COLO829 (cell line): Measurements from ENCODE around the gene AQP11.
"Not testable (repeated sequence)": the region's sequence is repeated elsewhere in the genome, so short reads cannot be mapped to it uniquely, and the experiment has no call there.

Source experiments
- DNase-seq: peaks from one replicate; pipeline ENCODE4 v3.0.0; 2012; ENCODE audit warnings: low spot score

The AQP11 gene

DNA sequence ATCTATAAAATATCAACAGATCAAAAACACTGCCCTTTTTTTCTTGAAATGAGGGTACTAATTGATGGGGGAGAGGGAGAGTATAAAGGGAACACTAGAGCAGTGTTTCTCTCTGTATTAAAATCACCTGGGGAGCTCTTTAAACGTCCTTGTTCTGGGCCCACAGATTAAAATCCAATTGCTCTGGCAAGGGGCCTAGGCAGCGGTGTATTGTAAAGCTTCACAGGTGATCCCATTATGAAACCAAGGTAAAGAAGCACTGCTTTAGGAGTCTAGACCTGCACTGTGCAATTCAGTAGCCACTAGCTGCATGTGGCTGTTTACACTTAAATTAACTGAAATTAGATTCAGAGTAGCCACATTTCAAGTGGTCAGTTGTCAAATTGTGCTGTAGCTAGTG is 3.0 kb downstream of the AQP11 start:
- DNase-seq = no peak

DNA sequence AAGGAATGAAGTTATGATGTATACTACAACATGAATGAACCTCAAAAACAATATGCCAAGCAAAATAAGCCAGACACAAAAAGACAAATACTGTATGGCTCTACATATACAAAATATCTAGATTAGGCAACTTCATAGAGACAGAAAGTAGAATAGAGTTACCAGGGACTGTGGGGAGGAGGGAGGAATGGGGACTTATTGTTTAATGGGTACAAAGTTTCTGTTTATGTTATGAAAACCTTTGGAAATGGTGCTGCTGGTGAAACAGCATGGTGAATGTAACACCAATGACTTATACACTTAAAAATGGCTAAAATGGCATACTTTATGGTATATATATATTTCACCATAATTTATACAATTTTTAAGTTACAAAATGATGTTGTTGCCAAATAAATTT is 4.1 kb downstream of the AQP11 start:
- DNase-seq = no peak

DNA sequence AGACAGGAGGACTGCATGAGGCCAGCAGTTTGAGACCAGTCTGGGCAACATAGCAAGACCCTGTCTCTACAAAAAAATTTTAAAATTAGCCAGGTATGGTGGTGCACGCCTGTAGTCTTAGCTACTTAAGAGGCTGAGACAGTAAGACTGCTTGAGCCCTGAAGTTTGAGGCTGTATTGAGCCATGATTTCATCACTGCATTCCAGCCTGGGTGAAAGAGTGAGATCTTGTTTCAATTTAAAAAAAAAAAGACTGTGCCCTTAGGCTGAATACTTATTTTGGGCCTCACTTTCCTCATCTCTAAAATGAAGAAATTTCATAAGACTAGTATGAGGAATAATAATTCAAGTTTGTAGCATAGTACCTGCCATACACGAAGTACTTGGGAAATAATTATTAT is 6.9 kb downstream of the AQP11 start:
- DNase-seq = no peak

DNA sequence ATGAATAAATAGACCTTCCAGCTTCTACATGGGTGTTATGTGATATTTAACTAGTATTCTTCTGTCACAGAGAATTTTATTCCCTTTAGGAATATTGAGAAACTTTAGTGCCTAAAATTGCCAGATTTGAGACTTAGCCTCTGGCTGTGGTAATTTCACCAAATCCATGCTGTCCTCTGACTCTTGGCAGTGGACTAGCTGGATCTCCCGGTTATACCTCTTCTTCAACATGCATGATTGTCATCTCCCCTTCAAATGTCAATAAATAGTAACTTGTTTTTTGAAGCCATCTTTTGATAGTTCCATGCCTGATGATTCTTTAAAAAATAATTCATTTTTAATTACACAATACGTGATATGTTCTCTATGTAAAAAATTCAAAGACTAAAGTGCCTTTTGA is 8.4 kb downstream of the AQP11 start:
- no peak for DNase-seq

DNA sequence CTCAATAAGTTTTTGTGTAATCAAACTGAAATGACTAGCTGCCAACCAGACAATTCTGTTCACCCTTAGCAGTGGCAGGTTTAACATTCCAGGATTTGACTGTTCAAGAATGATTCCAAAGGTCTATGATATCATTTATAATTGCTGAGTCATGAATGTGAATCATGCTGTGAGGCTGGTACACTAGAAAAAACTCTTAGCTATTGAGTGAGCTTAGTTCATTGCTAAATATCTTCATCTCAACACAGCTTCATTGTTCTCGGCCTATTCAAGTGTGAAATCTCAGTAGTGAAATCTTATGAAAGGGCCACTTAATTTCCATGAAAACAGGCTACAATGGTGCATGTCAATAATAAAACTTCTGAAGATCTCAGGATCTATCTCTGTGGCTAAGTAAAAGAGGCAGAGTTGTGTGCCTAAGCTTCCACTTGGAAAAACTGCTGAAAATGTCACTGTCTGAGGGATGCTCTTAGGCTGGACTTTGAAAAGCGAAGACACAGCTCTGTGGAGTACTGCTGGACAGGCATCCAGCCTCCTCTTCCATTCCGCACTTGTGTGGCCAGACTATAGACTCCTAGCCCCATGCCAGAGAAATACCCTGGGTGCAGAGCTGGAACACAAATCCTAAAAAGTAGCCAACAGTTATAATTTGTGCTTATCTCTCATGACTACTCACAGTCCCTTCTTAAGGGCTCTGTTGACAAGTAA is 12.8 kb downstream of the AQP11 start:
- DNase-seq = peak; percentile 79

DNA sequence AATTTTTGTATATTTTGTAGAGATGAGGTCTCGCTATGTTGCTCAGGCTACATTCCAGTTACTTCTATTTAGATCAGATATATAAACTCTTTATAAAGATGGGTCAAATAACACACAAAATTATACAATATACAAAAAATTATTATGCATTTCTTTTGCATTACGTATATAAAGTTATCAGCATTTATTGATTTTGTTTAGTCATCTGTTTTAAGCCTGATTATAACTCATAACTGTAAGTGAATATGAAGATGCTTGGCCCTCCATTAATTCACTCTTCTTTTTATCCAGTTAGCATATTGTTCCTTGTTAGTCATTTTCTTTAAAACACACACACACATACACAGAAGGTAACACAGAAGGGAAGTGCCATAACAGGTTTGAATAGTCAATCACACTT is 14.5 kb downstream of the AQP11 start:
- DNase-seq = no peak

DNA sequence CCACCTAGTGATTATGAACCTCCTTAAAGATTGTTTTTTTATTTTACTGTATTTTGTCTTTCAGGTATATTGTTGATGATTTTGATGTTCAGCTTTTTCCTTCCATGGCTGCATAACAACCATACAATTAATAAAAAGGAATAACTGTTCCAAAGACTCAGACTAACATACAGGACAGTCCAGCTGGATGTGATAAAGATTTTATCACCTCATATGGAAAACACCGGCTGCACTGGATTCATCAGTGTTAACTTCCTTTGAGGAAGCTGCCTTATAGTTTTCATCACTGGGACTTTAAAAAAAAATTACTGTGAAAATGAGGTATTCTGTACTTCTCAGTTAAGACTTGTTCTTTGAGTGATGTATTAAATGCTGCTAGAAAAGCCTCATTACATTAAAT is 19.5 kb downstream of the AQP11 start:
- DNase-seq = no peak

DNA sequence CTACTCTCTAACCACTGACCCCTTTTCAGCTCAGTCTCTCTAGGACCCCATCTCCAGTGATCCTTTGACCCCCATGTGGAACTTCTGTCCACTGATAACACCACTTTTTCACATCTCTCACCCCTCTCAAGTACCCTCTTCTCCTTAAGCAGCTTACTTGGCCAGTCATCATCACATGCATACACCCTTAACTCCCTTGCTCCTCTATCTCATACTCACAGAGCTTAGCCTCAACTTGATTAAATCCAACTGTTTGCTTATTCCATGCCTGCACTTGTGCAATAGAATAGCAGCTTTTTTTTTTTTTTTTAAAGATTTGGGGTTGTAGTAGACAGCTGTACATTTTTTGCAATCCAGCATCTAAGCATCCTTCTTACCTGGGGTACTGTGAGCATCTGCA is 22.2 kb downstream of the AQP11 start:
- DNase-seq = no peak

DNA sequence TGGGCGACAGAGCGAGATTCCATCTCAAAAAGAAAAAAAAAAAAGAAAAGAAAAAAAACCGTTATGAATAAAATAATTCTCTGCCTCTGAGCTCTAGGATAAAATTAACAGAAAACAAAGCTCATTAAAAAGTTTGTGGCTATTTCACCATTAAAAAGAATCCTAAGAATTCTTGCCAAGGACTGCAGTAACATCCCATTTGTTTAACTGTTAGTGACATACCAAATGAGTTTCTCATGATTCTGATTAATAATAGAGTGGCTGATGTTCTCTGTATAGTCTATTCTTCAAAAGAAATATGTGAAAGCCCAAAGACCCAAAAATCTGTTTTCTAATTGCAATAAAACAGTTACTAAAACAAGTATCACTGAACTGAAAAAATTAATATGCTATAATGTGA is 28.1 kb downstream of the AQP11 start:
- no peak for DNase-seq

DNA sequence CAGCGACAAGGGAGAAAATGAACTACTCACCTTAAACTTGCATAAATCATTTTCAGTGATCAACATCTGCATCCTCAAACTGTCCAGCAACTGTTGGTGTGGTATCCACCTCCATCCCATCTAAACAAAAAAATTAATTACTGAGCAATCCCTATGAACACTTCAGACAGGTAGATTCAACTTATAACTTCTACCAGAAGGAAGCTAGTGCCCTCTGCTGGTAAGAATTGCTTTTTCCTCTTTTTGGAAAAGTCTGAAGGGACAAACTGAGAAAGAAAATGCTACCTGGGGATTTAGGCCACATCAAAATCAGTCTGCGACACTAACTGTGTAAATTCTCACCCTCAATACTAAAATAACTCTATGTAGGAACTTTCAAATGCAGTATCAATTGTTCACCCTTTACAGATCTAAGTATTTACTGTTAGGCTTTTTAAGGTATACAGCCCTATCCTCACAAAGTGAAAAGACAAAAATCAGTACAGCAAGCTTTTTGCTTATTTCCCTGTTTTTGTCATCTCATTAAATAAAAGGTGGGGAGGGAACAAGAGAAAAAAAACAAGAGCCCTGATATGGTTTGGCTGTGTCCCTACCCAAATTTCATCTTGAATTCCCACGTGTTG is 29.9 kb downstream of the AQP11 start:
- DNase-seq = peak; percentile 22

DNA sequence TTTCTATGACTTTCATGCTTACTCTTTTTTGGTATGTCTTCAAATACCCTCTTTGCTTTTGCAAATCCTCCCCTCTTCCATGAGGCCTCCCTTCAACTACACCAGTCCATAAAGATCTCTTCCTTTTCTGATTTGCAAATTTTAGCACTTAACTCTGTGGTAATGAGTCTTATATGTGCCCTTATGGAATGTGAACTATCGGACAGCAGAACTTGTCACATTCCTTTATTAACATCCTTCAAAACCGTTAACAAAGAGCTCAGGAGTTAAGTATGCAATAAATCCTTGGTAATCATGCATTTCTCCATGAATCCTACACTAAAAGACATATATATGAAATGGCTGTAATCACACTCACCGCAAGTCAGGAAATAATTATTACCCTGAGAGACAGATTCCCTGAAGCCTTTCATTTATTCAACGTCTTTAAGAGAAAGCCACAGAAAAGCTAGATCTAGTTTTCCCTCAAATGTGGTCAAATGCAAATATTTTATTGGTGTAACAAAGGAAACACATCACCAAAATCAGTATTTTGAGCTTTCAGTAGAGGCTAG is 40.5 kb downstream of the AQP11 start:
- no peak for DNase-seq

DNA sequence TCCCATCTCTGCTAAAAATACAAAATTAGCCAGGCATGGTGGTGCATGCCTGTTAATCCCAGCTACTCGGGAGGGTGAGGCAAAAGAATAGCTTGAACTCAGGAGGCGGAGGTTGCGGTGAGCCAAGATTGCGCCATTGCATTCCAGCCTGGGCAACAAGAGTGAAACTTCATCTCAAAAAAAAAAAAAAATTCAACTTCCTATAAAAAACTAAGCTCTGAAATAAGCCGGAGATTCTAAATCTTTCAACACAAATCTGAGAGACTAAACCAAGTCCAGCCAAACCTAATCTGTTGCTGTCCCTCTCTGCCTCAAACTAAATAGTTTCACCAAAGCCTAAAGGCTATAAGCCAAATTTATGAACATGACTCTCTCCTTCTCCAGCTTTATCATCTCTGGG is 44.2 kb downstream of the AQP11 start:
- not testable (repeated sequence) for DNase-seq

DNA sequence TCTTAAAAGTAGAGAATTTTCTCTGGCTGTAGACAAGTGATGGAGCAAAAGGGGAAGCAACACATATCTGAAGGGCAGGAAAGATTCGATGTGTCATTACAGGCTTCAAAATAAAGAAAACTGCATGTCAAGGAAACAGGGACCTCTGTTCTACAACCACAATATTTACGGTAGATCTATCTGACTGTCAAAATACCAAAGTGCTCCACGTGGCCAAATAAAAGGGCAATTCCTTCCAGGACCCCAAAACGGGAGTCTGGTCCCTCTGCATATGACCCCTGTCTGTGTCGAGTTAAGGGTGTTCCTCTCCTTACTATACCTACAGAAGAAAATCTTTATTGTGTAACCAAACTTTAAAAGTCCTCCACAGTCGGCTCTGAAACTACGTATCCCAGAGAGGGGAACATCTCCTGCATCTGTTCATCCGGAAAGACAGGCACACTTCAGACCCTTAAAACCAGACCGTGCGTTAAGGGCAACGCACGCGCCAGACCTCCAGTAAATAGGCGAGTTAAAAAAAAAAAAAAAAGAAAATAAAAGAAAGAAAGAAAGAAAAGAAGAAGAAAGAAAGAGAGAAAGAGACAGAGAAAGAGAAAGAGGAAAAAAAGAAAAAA is 47.1 kb downstream of the AQP11 start:
- DNase-seq = peak; percentile 18

DNA sequence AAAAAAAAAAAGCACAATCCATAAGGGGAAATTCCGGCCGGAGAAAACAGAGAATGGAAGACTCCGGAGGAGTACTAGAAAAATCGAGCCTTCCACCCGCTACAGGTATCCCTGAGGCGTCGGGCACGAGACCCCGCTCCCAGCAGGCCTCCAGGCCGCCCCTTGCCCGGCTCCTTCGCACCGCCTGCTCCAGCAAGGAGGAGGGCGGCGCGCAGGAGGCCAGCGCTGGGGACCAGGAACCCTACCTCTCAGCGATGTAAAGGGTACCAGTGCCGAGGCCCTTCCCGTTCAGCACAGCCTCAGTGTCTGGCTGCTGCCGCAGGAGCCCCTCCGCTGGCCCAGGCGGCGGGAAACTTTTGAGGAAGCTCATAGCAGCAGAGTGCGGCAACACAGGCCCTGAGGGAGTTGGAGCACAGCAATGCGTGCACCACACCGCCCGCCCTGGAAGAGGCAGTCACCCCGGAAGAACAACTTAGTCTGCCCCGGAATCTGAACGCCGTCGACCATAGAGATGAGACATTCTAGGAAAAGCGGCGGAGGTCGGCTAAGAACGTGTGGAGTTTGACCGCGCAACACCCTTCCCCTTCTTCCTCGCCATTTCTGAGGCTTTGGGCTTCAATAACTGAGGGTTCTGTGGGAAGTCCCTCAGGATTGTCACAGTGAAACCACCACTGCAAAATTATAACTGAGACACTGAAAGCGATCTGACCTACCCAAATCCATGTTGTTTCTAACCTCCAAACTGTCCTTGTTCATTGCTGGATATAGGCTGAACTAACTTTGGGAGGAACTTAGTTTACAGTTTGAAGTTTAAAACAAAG is 47.8 kb downstream of the AQP11 start, which contains the start of gene CLNS1A:
CLNS1A (minus strand) TSS at position 450 of the 821 bp plus-strand sequence; CDS start at position 370, 80 bp downstream.
- peak; percentile 73 for DNase-seq

DNA sequence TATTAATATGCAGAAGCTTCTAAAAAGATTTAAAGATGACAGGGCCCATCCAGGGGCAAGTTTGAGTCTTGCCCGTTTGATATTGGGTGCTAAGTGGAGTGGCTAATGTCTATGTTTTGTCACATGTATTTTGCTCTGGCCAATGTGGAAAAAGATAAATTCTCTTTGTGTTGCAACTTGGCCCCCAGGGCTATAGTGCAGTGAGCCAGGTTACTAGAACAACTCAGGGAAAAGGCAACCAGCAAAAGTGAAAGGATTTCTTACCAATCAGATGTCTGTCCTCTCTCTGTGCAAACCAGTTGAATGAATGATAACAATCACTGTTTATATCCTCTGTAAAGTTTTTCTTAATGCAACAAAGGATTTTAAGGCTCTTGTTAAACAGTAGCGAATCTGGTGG is 52.5 kb downstream of the AQP11 start:
- DNase-seq = no peak

DNA sequence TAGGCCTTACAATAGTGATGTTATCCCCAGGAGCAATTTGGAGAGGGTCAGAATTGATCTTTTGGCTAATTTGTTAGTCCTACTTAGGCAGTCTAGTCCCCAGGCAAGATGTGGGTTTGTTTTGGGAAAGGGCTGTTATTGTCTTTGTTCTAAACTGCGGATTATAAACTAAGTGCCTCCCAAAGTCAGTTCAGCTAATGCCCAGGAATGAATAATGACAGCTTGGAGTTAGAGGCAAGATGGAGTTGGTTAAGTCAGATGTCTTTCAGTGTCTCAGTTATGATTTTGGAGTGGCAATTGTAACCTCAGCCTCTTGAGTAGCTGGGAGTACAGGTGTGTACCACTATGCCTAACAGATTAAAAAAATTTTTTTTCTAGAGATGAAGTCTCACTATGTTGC is 55.1 kb downstream of the AQP11 start:
- no peak for DNase-seq

DNA sequence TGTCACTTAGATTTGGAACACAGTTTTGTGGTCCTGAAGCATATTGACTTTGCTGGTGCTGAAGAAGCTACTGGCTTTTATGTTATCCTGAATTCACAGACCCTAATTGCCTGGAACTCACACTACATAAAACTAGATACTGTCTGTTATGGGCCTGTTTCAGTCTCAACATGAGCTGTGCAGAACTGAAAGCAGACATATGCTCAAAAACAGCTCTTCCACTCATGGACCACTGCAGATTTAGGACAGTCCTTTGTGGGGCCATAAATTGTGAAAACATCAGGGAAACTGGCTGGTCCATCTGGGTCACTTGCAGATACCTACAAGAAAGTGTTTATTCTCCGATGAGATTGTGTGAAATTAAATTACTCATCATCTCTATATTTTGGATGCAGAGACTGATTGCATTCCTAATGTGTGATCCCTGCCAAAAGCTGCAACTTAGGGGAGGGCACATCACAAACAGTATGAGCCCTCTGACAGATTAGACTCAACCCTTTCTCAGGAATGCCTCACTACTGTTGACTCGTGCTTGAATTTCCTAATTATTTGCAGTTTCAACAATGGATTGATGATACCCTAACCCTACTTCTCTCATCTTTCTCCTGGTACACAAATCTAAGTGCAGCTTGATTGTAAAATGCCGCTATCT is 58.0 kb downstream of the AQP11 start:
- DNase-seq = no peak

DNA sequence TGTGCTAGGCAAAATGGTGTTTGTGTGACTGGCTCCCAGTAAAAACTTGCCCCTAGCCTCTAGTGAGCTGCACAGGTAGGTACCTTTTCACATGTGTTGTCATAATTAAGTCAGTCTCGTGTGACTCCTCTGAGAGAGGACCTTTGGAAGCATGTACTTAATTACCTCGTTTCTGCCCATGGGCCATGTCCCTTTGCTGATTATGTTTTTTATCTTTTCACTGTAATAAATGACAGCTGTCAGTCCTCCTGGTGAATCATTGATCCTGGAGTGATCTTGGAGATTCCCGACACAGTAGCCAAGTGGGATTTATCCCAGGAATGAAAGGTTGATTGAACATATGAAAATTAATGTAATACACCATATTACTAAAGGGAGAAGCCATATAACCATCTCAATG is 60.4 kb downstream of the AQP11 start:
- no peak for DNase-seq

DNA sequence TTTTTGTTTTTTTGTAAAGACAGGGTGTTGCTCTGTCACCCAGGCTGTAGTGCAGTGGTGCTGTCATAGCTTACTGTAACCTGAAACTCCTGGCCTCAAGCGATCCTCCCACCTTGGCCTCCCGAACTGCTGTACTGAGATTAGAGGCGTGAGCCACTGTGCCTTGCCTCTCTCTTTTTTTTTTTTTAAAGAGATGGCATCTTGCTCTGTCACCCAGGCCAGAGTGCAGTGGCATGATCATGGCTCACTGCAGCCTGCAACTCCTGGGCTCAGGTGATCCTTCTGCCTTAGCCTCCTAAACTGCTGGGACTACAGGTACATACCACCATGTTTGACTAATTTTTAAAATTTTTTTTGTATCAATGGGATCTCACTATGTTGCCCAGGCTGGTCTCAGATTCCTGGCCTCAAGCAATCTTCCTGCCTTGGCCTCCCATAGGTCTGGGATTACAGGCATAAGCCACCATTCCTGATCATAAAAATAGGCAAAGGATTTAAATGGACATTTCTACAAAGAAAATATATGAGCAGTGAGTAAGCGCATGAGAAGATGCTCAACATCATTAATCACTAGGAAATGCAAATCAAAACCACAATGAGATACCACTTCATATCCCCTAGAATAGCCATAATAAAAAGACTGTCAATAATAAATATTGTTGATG is 65.1 kb downstream of the AQP11 start:
- no peak for DNase-seq

DNA sequence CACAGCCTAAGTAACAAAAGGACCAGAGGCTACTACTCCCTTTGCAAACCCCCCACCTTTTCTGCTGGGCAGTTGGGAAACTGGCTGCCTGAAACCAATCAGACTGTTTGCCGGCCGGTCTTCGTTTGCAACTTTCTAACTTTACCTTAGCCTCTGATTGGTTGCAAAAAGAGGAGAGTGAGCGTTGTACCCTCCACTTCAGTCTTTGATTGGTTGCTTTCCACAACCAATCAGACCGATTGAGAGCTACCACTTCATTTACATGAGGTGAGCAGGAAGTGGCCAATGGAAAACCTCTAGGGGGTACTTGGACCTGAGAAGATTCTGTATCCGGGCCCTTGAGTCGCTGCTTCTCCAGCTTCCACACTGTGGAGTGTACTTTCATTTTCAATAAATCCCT is 66.6 kb downstream of the AQP11 start:
- no peak for DNase-seq
